Pancreas (tissue), 10 donors: ENCODE data around the gene NLRP5. TPM values are rescaled to one million over a fixed set of nuclear protein-coding genes. Genes with fewer than 3 reads are reported as not detected.
"Not testable (repeated sequence)": the region's sequence is repeated elsewhere in the genome, so short reads cannot be mapped to it uniquely, and the experiment has no call there.

Experiments used
- ATAC-seq, 4 donors: fragments of 200-7000 bp; cut with Tn5 transposase; one replicate each; pipeline versions ENCODE4 v1.8.0 to v1.9.1; 2020; ENCODE audit warnings: mild to moderate bottlenecking in 4 of 4, moderate library complexity in 4 of 4
- DNase-seq, 6 donors: peaks; one replicate each; pipeline ENCODE4 v3.0.0-alpha.2; 2020
- FAIRE-seq: peaks from 2 replicates; lab custom pipeline; 2012; peaks lifted over from hg19 to GRCh38; lab: Jason Lieb, UNC
- H3K27ac ChIP-seq, 4 donors: fragments of 200-600 bp; sonication (generic); 1 replicate in 3 of 4; 2 replicates in 1 of 4; pipeline versions ENCODE4 v1.5.0 to v1.8.0; 2020
- H3K27me3 ChIP-seq, 4 donors: fragments of 200-600 bp; one replicate each; pipeline ENCODE4 v1.8.0; 2021
- H3K36me3 ChIP-seq, 3 donors: fragments of 200-600 bp; sonication (generic) in 1 of 3; one replicate each; pipeline versions ENCODE4 v1.5.0 to v1.8.0; 2020 to 2021
- H3K4me1 ChIP-seq, 3 donors: fragments of 200-600 bp; one replicate each; pipeline ENCODE4 v1.8.0; 2021
- H3K4me3 ChIP-seq, 4 donors: fragments of 200-600 bp; sonication (generic) in 2 of 4; one replicate each; pipeline versions ENCODE4 v1.5.0 to v1.8.0; 2020 to 2021
- H3K9me3 ChIP-seq, 4 donors: fragments of 200-600 bp; one replicate each; pipeline ENCODE4 v1.8.0; 2021
- CTCF ChIP-seq, 4 donors: fragments of 200-600 bp; sonication (generic) in 3 of 4; IDR thresholded peaks; one replicate each; pipeline versions ENCODE4 v1.5.0 to v1.8.0; 2021; ENCODE audit warnings: antibody characterized with exemption in 4 of 4
- WGBS, 2 donors: extraction: QIAGEN DNeasy Blood & Tissue Kit; methylation state at CpG; one replicate each; pipeline ENCODE4 v1.1.7; 2013; 5-methylcytosine and 5-hydroxymethylcytosine counted together
- intact Hi-C, 3 donors: fragments of 100-400 bp; cut with DNase I; formaldehyde crosslinking; loops; one replicate each; pipeline versions ENCODE4 v1.11.1 to v1.14.2; 2022
- polyA plus RNA-seq, 2 donors: library from polyadenylated mRNA; stranded (reverse); fragments of 200-250 nt; gene quantifications; one replicate each; pipeline ENCODE4 v1.2.3, GENCODE V29; 2013
- total RNA-seq, 6 donors: library from RNA; stranded (reverse); fragmentation: NEBNext Ultra II Directional in 4 of 6; extraction: Animal tissue kit (Norgen Biotek cat#: 25700) in 4 of 6; gene quantifications; one replicate each; pipeline versions ENCODE4 v1.2.1 to v1.2.4, GENCODE V29; 2021 to 2023
- donor health status: healthy with polysubstance abuse.
- donor health status: DM: no; HTN: no; CAD: no; lungs with moderate emphysema.
- donor health status: DM: no; HTN: no; CAD: no.
- donor health status: control.
- donor health status: control.
- donor health status: Bipolar disorder and iron deficiency.
- donor health status: DM: yes; HTN: yes; CAD: no.
- donor health status: DM: no; HTN: no; CAD: no.
- donor health status: DM: no; HTN: no; CAD: no.
- donor health status: DM: yes; HTN: yes; CAD: no.

The NLRP5 gene
- total and polyA plus RNA-seq, 8 donors = not detected

GRCh38 chr19:56103027-56103614 lies 116.5 kb downstream of the NLRP5 start:
- H3K36me3 ChIP-seq = peaks cover 0 to 12% (median 4%) of the 10 kb centered on the region in 3 donors
- 86 to 87% methylated on average over 20 of the region's 20 CpGs for WGBS, 2 donors
- H3K27ac ChIP-seq = no peak overlapping the region
- no peak overlapping the region for H3K4me3 ChIP-seq
- intact Hi-C loops = loop anchor here (5.0 to 10.0 kb wide), 3 partner anchors 52 to 74 kb away; partner anchors contain the start of gene GALP (in 1 of the 3)
- no peak for TF ChIP-seq CTCF (IDR thresholded peaks at IDR 0.05)
- H3K9me3 ChIP-seq = no peaks in the 10 kb centered on the region
- ATAC-seq (no peak), FAIRE-seq (no peak), DNase-seq (peak in 1 of 6 donors; percentile 65)
- H3K4me1 ChIP-seq = peaks cover 4 to 7% (median 5%) of the 10 kb centered on the region in 3 donors
- H3K27me3 ChIP-seq = no peaks in the 10 kb centered on the region

GRCh38 chr19:56104423-56104822 lies 117.8 kb downstream of the NLRP5 start:
- no peak overlapping the region for H3K27ac ChIP-seq
- H3K4me1 ChIP-seq = peaks cover 15 to 19% (median 16%) of the 10 kb centered on the region in 3 donors
- ATAC-seq (no peak), FAIRE-seq (no peak), DNase-seq (no peak)
- intact Hi-C loops = loop anchor here (5.0 to 10.0 kb wide), 3 partner anchors 50 to 73 kb away; partner anchors contain the start of gene GALP (in 1 of the 3)
- peaks cover 0 to 12% (median 4%) of the 10 kb centered on the region in 3 donors for H3K36me3 ChIP-seq
- TF ChIP-seq CTCF (IDR thresholded peaks at IDR 0.05) = no peak
- H3K27me3 ChIP-seq = no peaks in the 10 kb centered on the region
- no peaks in the 10 kb centered on the region for H3K9me3 ChIP-seq
- H3K4me3 ChIP-seq = no peak overlapping the region
- WGBS, 2 donors = 92 to 93% methylated on average over 22 to 29 of the region's 29 CpGs

GRCh38 chr19:56105090-56105701 lies 118.6 kb downstream of the NLRP5 start:
- Histone ChIP-seq H3K9me3 (no peaks in the 10 kb centered on the region), H3K27ac (peak overlapping the region; percentile 36 to 81 (median 70)), H3K36me3 (peaks cover 0 to 12% (median 4%) of the 10 kb centered on the region in 3 donors), H3K27me3 (no peaks in the 10 kb centered on the region), H3K4me3 (no peak overlapping the region), H3K4me1 (peaks cover 22 to 27% (median 23%) of the 10 kb centered on the region in 3 donors)
- WGBS, 2 donors = 14 to 16% methylated on average over 22 of the region's 22 CpGs
- peak; percentile 74 to 92 (median 80) for DNase-seq
- peak; percentile 72 to 91 (median 88) for ATAC-seq
- TF ChIP-seq CTCF (IDR thresholded peaks at IDR 0.05) = peak; percentile 54 to 78 (median 73)
- intact Hi-C loops = loop anchor here in 2 of 3 donors (5.0 to 10.0 kb wide), 2 partner anchors 47 to 50 kb away; no protein-coding TSS in a partner anchor
- peak; percentile 78 for FAIRE-seq

GRCh38 chr19:56105831-56106396 lies 119.3 kb downstream of the NLRP5 start:
- ATAC-seq, FAIRE-seq, H3K4me3 ChIP-seq, H3K27me3 ChIP-seq, H3K9me3 ChIP-seq: not testable (repeated sequence)
- intact Hi-C loops = loop anchor here in 2 of 3 donors (5.0 to 10.0 kb wide), 2 partner anchors 46 to 49 kb away; no protein-coding TSS in a partner anchor
- Histone ChIP-seq H3K27ac (peak overlapping the region; percentile 36 to 81 (median 70)), H3K4me1 (peaks cover 28 to 34% (median 30%) of the 10 kb centered on the region in 3 donors), H3K36me3 (peaks cover 0 to 12% (median 4%) of the 10 kb centered on the region in 3 donors)
- WGBS, 2 donors = 94 to 96% methylated on average over 61 of the region's 61 CpGs
- DNase-seq = peak in 1 of 6 donors; percentile 63

- FAIRE-seq (no peak), DNase-seq (peak in 2 of 6 donors; percentile 42 to 76), ATAC-seq (no peak)
- Histone ChIP-seq H3K4me3 (no peak overlapping the region), H3K4me1 (peaks cover 33 to 39% (median 35%) of the 10 kb centered on the region in 3 donors), H3K27ac (peak overlapping the region in 1 of 4 donors; percentile 8), H3K9me3 (no peaks in the 10 kb centered on the region), H3K27me3 (no peaks in the 10 kb centered on the region), H3K36me3 (peaks cover 0 to 12% (median under 1%) of the 10 kb centered on the region in 3 donors)
- no peak for TF ChIP-seq CTCF (IDR thresholded peaks at IDR 0.05)
- intact Hi-C loops = loop anchor here in 2 of 3 donors (5.0 to 10.0 kb wide), 2 partner anchors 46 to 48 kb away; no protein-coding TSS in a partner anchor
- WGBS, 2 donors = 81 to 84% methylated on average over 27 of the region's 27 CpGs
Measured at GRCh38 chr19:56106397-56106849, 119.8 kb downstream of the NLRP5 start.
